ENCODE data around the gene NAA30. TPM values are rescaled to one million over a fixed set of nuclear protein-coding genes. Genes with fewer than 3 reads are reported as not detected.

NAA30 gene
- total and polyA plus RNA-seq, 2 donors (not counting 1 experiment from before 2014, with no cell fraction given), result 2.8 to 13.3 TPM

DNA sequence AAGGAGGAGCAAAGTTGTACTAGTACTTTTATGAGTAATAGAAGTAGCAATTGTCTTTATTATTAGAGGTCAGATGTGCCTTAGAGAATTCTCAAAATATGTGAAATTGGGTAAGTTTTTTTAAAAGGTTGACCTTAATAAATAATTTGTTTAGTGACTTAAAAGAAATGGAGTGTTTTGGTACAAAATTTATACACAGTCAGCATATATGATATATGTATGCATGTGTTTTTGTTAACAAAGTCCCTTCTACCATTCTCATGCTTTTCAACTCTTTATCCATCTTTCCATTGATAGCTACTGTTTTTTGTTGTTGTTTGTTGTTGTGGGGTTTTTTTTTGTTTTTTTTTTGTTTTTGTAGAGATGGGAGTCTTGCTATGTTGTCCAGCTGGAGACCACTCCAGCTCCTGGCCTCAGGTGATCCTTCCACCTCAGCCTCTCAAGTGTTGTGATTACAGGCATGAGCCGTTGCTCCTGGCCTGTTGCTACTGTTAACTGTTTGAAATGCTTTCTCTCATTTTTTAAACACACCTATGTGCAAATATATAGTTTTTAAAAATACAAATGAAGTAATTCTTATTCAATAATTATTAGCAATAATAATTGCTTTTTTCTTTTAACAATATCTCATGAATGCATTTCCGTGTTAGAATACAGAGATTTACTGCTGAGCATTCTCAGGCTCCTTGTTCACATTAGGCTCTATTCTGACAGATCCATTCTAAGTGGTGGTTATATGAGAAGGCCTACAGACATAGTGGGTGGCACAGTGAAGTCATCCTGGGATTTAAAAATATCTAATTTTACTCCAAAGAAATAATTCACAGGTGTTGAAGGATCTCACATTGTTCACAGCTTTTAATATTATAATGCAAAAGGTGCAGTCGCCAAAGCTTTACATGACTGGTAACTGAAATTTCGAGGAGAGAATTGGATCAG is 10.4 kb downstream of the NAA30 start:
- peaks cover 0 to 27% of the 10 kb centered on the region in 2 experiments for H3K36me3 ChIP-seq (replicated peaks in 1 of 2; ENCODE audit: control extremely low read depth in 1 of 2, control insufficient read depth in 1 of 2, extremely low read depth in 1 of 2, insufficient read depth in 2 of 2, low read length in 1 of 2)
- H3K4me2 ChIP-seq (replicated peaks; ENCODE audit: low read depth, low read length, poor library complexity, severe bottlenecking), result no peak overlapping the region
- WGBS (ENCODE audit: insufficient coverage), result 100% methylated on average over 2 of the region's 4 CpGs
- no peak overlapping the region for H3K4me3 ChIP-seq (ENCODE audit: control extremely low read depth in 1 of 5, extremely low read depth in 1 of 5, insufficient read depth in 1 of 5, low read depth in 2 of 5, low read length in 4 of 5)
- H3K4me1 ChIP-seq (ENCODE audit: control insufficient read depth in 2 of 2, insufficient read depth in 2 of 2, low read length in 2 of 2), result no peaks in the 10 kb centered on the region
- H3K79me2 ChIP-seq (ENCODE audit: control insufficient read depth, insufficient read depth, low read length), result peaks cover 20% of the 10 kb centered on the region
- TF ChIP-seq, protein P1, sequence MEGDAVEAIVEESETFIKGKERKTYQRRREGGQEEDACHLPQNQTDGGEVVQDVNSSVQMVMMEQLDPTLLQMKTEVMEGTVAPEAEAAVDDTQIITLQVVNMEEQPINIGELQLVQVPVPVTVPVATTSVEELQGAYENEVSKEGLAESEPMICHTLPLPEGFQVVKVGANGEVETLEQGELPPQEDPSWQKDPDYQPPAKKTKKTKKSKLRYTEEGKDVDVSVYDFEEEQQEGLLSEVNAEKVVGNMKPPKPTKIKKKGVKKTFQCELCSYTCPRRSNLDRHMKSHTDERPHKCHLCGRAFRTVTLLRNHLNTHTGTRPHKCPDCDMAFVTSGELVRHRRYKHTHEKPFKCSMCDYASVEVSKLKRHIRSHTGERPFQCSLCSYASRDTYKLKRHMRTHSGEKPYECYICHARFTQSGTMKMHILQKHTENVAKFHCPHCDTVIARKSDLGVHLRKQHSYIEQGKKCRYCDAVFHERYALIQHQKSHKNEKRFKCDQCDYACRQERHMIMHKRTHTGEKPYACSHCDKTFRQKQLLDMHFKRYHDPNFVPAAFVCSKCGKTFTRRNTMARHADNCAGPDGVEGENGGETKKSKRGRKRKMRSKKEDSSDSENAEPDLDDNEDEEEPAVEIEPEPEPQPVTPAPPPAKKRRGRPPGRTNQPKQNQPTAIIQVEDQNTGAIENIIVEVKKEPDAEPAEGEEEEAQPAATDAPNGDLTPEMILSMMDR (IDR thresholded peaks at IDR 0.05), result no peak
- TF ChIP-seq EZH2 (IDR thresholded peaks at IDR 0.05; ENCODE audit: borderline replicate concordance, insufficient read depth, low read depth, low read length, poor library complexity, severe bottlenecking), result no peak
- ATAC-seq (ENCODE audit: low read depth) (no peak), DNase-seq (no peak)
- no peak overlapping the region for H3K27ac ChIP-seq (ENCODE audit: low read length in 2 of 2)
- ChIA-PET POLR2A (no interaction called here), CTCF (no interaction called here)
- Mint-ChIP-seq H3K27ac (no peak overlapping the region), H3K27me3 (no peaks in the 10 kb centered on the region), H3K4me3 (no peak overlapping the region), H3K9me3 (ENCODE audit: insufficient read depth) (no peaks in the 10 kb centered on the region), H3K4me1 (peaks cover 7% of the 10 kb centered on the region)
- H3K9ac ChIP-seq (ENCODE audit: low read length), result no peak overlapping the region
- H3K27me3 ChIP-seq (replicated peaks in 1 of 4; ENCODE audit: control extremely low read depth in 1 of 4, control insufficient read depth in 3 of 4, insufficient read depth in 4 of 4, low read length in 3 of 4), result no peaks in the 10 kb centered on the region
- no peaks in the 10 kb centered on the region for H3K9me3 ChIP-seq (ENCODE audit: control extremely low read depth in 1 of 3, control insufficient read depth in 2 of 3, insufficient read depth in 1 of 3, low read length in 2 of 3)
- peaks cover 4% of the 10 kb centered on the region for H4K20me1 ChIP-seq (ENCODE audit: control insufficient read depth, insufficient read depth, low read length, poor library complexity, severe bottlenecking)
- intact Hi-C loops (cut with micrococcal nuclease), result no loop called here
- H2AFZ ChIP-seq (ENCODE audit: insufficient read depth, low read depth, low read length, poor library complexity, severe bottlenecking), result no peak overlapping the region

DNA sequence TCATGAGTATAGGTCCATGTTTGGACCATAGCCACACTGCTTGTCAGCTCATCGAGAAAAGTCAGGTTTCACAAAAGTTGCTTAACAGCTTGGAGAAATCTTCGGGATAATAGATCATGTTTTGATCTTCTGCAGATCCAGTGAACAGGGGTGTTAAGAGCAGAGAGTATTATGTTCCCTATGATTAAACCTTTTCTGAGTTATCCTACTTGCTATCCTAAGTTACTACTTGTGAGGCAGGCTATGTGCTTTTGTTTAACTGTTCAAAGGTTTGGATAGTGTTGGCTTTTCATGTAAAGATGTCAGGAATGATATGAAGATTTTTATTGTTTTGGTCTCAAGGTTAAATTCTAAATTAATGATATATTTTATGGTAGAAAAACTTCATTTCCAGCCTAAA is 11.1 kb downstream of the NAA30 start:
- DNase-seq (no peak), ATAC-seq (ENCODE audit: low read depth) (no peak)
- H3K9ac ChIP-seq (ENCODE audit: low read length), result no peak overlapping the region
- intact Hi-C loops (cut with micrococcal nuclease), result no loop called here
- H4K20me1 ChIP-seq (ENCODE audit: control insufficient read depth, insufficient read depth, low read length, poor library complexity, severe bottlenecking), result peaks cover 4% of the 10 kb centered on the region
- peaks cover 0 to 27% of the 10 kb centered on the region in 2 experiments for H3K36me3 ChIP-seq (replicated peaks in 1 of 2; ENCODE audit: control extremely low read depth in 1 of 2, control insufficient read depth in 1 of 2, extremely low read depth in 1 of 2, insufficient read depth in 2 of 2, low read length in 1 of 2)
- H3K27me3 ChIP-seq (replicated peaks in 1 of 4; ENCODE audit: control extremely low read depth in 1 of 4, control insufficient read depth in 3 of 4, insufficient read depth in 4 of 4, low read length in 3 of 4), result no peaks in the 10 kb centered on the region
- H3K4me3 Mint-ChIP-seq, result no peak overlapping the region
- H3K4me3 ChIP-seq (ENCODE audit: control extremely low read depth in 1 of 5, extremely low read depth in 1 of 5, insufficient read depth in 1 of 5, low read depth in 2 of 5, low read length in 4 of 5), result no peak overlapping the region
- H3K79me2 ChIP-seq (ENCODE audit: control insufficient read depth, insufficient read depth, low read length), result peaks cover 17% of the 10 kb centered on the region
- H2AFZ ChIP-seq (ENCODE audit: insufficient read depth, low read depth, low read length, poor library complexity, severe bottlenecking), result no peak overlapping the region
- peaks cover 7% of the 10 kb centered on the region for H3K4me1 Mint-ChIP-seq
- H3K9me3 ChIP-seq (ENCODE audit: control extremely low read depth in 1 of 3, control insufficient read depth in 2 of 3, insufficient read depth in 1 of 3, low read length in 2 of 3), result no peaks in the 10 kb centered on the region
- H3K4me1 ChIP-seq (ENCODE audit: control insufficient read depth in 2 of 2, insufficient read depth in 2 of 2, low read length in 2 of 2), result no peaks in the 10 kb centered on the region
- no peaks in the 10 kb centered on the region for H3K27me3 Mint-ChIP-seq
- no peak for TF ChIP-seq EZH2 (IDR thresholded peaks at IDR 0.05; ENCODE audit: borderline replicate concordance, insufficient read depth, low read depth, low read length, poor library complexity, severe bottlenecking)
- no peak overlapping the region for H3K4me2 ChIP-seq (replicated peaks; ENCODE audit: low read depth, low read length, poor library complexity, severe bottlenecking)
- H3K27ac Mint-ChIP-seq, result no peak overlapping the region
- WGBS (ENCODE audit: insufficient coverage), result 100% methylated on average over 1 of the region's 2 CpGs
- H3K9me3 Mint-ChIP-seq (ENCODE audit: insufficient read depth), result no peaks in the 10 kb centered on the region
- ChIA-PET CTCF (no interaction called here), POLR2A (no interaction called here)
- H3K27ac ChIP-seq (ENCODE audit: low read length in 2 of 2), result no peak overlapping the region

Measured in B cell (primary cell).